Choroid plexus epithelial cell (primary cell): Measurements from ENCODE around the gene PSMG4.

Experiments used
- DNase-seq: peaks from one replicate; pipeline ENCODE4 v3.0.0-alpha.2; 2010; ENCODE audit warnings: low read depth
- H3K4me3 ChIP-seq: 2 replicates; pipeline ENCODE4 v1.5.1; 2011; ENCODE audit warnings: low read depth, mild to moderate bottlenecking, control low read depth, low read length, moderate library complexity
- TF ChIP-seq, protein P1 (sequence below): conservative IDR thresholded peaks from 2 replicates; pipeline ENCODE4 v1.5.1; 2011; ENCODE audit warnings: low read depth, mild to moderate bottlenecking, control low read depth, inconsistent platforms, low read length, moderate library complexity

PSMG4 gene

DNA sequence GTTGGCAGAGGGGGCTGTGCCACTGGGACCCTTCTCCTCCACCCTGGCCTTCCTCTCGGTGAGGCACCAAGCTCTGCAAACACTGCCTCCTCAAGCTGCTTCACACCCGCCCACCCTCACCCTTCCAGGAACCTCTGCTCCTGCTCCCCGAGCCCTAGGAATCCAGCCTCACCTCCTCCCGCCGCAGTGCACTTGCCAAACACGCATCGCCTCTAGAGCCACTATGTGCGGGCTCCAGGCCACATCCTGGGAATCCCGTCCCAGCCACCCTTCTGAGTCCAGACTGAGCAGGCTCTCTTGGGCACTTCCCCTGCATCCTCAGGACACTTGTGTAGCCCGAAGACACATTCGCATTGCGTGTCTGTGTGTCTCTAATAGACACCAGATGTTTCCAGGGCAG lies 18.5 kb downstream of the PSMG4 start:
- H3K4me3 ChIP-seq = no peak overlapping the region
- TF ChIP-seq, protein P1, sequence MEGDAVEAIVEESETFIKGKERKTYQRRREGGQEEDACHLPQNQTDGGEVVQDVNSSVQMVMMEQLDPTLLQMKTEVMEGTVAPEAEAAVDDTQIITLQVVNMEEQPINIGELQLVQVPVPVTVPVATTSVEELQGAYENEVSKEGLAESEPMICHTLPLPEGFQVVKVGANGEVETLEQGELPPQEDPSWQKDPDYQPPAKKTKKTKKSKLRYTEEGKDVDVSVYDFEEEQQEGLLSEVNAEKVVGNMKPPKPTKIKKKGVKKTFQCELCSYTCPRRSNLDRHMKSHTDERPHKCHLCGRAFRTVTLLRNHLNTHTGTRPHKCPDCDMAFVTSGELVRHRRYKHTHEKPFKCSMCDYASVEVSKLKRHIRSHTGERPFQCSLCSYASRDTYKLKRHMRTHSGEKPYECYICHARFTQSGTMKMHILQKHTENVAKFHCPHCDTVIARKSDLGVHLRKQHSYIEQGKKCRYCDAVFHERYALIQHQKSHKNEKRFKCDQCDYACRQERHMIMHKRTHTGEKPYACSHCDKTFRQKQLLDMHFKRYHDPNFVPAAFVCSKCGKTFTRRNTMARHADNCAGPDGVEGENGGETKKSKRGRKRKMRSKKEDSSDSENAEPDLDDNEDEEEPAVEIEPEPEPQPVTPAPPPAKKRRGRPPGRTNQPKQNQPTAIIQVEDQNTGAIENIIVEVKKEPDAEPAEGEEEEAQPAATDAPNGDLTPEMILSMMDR = no peak
- DNase-seq = no peak

DNA sequence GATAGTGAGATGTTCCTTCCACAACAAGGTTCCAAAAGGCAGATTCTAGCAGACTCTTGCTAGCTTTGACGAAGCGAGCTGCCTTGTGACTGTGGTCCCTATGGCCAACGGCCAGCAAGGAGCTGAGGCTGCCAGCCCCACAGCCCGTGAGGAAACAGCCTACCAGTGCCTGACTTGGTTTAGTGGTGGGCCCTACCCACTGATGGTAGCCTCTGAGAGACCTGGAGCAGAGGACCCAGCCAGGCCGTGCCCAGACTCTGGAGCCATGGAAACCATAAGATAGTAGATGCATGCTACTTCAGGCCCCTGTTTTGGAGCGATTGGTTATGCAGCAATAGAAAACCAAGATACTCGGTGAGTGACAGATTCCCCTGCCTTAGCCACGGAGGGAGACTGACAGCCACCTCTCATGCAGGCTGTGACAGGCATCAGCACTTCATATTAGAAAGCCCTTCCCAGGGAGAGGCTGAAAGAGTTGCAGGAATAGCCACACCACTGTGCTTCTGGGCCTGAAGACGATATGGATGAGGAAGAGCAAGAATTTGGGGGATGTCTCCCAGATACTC lies 19.2 kb downstream of the PSMG4 start:
- no peak for DNase-seq
- H3K4me3 ChIP-seq = no peak overlapping the region
- TF ChIP-seq, protein P1 = no peak

DNA sequence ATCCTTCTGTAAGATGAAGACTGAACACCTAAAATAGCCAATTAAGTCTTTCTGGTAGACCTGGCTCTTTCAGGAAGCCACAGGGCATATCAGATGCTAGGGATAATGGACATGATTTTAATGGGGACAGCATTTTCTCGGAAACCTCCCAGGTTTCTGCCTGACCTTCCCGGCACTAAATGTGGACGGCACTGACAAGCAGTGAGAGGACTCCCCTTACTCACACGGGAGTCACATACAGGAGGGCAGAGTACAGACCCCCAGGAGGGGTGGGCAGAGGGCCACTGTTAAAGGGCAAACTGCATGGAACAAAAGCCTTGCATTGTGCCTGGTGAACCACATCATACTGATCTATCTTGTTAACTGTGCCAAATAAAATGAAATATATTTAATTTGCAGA lies 19.9 kb downstream of the PSMG4 start:
- H3K4me3 ChIP-seq = no peak overlapping the region
- no peak for DNase-seq
- TF ChIP-seq, protein P1 = no peak

DNA sequence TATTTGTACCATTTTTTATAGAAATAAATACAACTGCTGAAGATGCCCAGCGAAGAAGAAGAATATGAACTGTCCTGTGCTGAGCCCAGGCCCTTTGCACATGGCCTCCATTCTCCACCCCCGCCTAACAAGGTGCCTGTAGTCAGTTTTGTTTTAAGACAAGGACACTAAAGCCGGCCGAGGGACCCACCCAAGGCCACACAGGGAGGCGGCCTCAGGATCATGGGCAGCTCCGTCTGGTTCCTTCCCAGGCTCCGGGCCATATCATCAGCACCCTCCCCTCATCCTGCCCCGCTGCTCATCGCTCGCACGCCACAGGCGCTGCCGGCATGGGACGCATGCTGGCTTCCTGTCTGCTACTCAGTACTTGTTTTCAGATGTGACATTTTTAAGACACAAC lies 21.3 kb downstream of the PSMG4 start:
- TF ChIP-seq, protein P1 = no peak
- DNase-seq = no peak
- H3K4me3 ChIP-seq = no peak overlapping the region

DNA sequence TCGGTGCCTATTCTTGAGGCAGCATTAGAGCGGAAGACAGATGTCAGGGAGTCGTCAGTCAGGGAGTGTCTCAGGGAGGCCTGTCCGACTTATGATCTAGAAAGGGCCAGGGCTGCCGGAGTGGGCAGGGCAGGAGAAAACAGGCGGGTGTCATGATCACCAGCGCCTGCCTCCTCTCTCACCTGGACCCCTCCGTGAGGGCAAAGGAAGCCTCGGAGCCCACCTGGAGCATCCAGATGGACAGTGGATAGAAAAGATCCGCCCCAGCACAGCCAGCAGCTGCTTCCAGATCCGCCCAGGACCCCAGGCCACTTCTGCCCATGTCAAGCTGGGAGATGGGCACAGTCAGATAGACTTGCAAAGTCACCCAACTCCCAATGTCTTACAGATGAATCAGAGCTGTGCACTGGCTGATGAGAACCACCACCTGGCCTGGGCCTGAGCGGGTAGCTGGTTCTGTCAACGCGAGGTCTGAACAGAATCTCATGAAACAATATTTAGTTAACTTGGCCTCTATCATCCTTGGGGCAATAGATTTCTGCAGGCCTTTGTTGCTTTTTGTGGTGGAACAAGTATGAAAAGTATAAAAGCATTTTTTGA lies 22.2 kb downstream of the PSMG4 start:
- DNase-seq = peak; percentile 61
- no peak overlapping the region for H3K4me3 ChIP-seq
- TF ChIP-seq, protein P1 = no peak

DNA sequence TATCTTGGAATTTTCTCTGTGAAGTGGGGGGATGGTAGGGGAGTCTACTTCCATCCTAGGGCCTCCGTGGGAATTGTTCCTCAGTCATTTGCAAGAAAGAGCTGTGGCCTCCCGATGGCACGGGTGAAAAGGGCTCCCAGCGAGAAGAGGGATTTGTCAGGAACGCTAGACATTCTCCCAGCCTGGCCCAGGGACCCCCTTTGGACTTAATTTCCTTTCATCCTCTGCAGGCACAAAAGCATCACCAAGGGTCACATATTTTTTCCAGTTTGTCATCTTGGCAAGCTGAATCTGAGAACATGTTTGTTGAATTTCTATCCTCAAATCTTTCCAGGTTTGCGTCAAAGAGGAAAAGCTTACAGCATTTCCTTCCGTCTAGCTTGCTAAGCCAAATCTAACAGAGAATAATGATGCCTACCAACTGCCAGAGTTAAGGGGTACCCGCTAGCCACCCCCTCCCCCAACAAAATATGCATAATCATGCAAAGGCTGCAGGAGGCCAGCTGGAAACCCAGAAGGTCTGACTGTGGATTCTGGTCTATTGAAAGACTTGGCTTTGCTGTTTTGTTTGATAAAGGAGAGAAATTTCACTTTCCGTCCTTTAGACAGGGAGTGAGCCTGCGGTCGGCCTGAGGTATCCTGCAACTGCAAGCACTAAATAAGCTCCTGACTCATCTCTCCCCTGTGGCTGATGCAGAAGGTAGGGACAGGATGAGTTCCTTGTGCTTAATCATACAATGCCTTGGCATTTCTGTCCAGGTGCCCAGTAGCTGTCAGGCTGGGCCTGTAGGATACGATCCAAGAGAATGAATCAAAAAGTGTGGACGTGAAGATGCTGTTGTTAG lies 23.1 kb downstream of the PSMG4 start:
- H3K4me3 ChIP-seq = no peak overlapping the region
- TF ChIP-seq, protein P1 = no peak
- DNase-seq = peak; percentile 90
